Uterus (tissue), 2 donors: ENCODE measurements around the gene DCBLD2.

Experiments used
- POLR2A ChIP-seq, 2 donors: fragments of 450-650 bp; IDR thresholded peaks; one replicate each; pipeline ENCODE4 v1.6.1; 2016; ENCODE audit warnings: antibody characterized with exemption in 2 of 2, mild to moderate bottlenecking in 1 of 2, moderate library complexity in 1 of 2
- TF ChIP-seq, protein P1 (sequence below), 4 experiments: fragments of 200-600 bp in 2 of 4; fragments of 450-650 bp in 2 of 4; sonication (generic) in 2 of 4; IDR thresholded peaks; one replicate each; pipeline ENCODE4 v1.5.1; 2016 to 2019; ENCODE audit warnings: antibody characterized with exemption in 4 of 4, mild to moderate bottlenecking in 2 of 4, moderate library complexity in 1 of 4

DNA sequence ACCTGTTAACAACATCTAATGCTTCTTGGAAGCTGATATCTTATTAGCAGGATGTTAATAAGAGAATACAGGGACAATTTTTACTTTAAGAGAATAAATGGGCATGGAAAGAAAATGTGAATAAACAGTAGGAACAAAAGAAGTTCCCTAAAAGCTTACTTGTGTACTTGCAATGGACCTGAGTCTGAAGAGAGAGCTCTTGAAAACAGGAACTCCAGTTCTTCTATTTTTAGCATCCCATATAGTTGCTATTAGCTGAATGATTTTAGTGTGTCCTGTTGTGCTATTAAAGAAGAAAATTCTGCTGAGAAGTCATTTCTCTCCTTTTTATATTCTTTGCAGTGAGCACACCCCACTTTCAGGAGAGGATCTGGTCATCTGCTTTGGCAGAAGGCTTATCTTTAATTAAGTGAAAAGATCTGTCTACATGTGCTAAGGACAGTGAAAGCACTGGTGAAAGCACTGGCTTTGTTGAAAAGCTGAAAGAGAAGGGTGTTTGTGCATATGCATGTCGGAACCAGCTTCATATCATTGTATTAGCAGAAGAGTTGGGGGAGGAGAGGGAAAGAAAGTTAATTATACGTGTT, 139.8 kb downstream of the DCBLD2 start:
- TF ChIP-seq, protein P1, sequence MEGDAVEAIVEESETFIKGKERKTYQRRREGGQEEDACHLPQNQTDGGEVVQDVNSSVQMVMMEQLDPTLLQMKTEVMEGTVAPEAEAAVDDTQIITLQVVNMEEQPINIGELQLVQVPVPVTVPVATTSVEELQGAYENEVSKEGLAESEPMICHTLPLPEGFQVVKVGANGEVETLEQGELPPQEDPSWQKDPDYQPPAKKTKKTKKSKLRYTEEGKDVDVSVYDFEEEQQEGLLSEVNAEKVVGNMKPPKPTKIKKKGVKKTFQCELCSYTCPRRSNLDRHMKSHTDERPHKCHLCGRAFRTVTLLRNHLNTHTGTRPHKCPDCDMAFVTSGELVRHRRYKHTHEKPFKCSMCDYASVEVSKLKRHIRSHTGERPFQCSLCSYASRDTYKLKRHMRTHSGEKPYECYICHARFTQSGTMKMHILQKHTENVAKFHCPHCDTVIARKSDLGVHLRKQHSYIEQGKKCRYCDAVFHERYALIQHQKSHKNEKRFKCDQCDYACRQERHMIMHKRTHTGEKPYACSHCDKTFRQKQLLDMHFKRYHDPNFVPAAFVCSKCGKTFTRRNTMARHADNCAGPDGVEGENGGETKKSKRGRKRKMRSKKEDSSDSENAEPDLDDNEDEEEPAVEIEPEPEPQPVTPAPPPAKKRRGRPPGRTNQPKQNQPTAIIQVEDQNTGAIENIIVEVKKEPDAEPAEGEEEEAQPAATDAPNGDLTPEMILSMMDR (IDR thresholded peaks at IDR 0.05) = no peak
- no peak for TF ChIP-seq POLR2A (IDR thresholded peaks at IDR 0.05)
